GM19397 (cell line): ENCODE data around the gene CA10.
A peak's percentile ranks its signal among the peaks of the same experiment; 100 is the strongest.

Experiments used
- ATAC-seq: cut with Tn5 transposase; IDR thresholded peaks from one replicate; pipeline ENCODE4 v1.9.1; 2021; ENCODE audit warnings: mild to moderate bottlenecking, moderate library complexity; ENCODE audit not compliant: unreplicated experiment

CA10 gene

GRCh38 chr17:51734976-51735375, 423.5 kb downstream of the CA10 start:
- no peak for ATAC-seq

- peak; percentile 48 for ATAC-seq
Observed at GRCh38 chr17:51734462-51734861, 424.1 kb downstream of the CA10 start.

DNA sequence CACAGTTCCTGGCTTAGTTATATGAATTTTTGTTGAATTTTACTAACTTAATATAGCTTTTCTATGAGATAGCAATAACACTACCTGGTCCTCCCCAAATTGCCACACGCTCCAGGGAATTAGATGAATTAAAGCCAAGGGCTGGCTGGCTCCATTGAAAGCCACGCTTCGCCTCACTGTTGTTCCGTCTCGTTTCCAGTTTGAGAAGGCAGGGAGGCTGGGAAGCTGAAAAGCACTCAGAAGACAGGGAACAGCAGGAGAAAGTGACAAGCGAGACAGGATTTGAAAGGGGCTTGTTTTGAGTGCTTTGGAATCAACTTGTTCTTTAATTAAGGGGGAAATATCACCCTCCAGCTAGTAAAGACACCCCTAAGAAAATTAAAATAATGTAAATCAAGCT, 425.3 kb downstream of the CA10 start:
- ATAC-seq: no peak

DNA sequence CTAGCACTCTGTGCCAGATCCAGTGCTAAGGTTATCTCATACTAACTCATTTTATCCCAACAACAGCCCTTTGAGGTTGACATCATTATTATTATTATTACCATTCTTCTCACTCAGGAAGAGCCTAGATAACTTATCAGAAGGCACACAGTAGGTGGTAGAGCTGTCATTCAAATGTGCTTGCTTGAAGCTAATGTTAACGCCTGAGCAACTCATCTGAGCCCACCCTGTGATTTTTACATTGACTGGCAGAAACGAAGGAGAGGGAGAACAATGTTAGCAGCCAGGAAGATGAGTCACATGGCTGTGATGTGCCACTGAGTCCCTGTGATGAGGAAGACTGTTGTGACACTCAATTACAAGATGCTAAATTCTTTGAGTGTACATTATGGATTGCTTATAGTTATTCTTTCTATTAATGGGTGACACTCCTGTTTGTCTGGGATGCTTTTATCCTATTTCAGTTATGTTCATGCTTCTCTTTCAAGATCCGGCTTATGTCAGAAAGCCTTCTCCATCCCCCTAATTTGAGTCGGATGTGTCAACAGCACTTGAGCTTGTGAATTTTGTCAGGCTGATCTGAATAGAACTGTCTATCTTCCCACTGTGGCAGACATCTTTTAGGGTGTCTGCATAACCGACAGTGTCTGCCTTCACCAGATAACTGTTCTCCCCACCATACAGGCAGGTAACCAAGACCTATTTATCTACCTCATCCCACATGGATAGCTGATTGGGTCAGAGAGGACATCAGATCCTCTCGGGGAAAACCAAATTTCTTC, 426.4 kb downstream of the CA10 start:
- no peak for ATAC-seq

DNA sequence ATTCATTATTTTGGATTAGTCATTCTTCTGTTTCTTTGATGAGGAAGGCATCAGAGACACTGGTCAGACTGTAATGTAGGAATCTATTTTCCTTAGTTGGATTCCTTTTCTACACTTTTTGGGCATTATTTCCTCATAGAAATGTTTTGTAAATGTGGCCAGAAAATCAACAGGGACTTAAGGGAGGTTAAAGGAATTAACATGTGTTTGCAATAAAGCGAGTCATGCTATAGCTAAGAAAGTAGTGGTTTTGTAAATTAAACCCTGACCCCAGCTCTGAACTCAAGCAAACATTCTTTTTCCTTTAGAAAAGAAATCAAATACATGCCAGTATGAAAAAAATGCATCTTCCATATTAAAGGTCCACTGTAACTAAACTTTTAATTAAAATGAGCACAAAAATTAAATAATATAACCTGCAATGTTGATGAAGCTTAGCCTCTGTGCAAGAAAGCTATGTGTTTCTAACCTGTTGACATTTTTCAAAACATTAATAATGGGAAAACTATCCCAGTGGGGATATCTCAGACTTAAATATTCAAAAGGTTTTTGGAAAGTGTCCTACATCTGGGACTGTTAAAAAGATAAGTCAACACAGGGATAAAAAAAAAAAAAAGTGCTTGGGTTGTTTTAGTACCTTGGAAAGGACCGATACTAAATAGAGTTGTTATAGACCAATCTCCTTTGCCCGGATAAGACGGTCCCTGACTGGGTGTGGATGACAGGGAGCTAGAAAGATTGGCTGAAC, 428.0 kb downstream of the CA10 start:
- ATAC-seq: no peak

GRCh38 chr17:51725185-51725584, 433.3 kb downstream of the CA10 start:
- ATAC-seq: no peak

DNA sequence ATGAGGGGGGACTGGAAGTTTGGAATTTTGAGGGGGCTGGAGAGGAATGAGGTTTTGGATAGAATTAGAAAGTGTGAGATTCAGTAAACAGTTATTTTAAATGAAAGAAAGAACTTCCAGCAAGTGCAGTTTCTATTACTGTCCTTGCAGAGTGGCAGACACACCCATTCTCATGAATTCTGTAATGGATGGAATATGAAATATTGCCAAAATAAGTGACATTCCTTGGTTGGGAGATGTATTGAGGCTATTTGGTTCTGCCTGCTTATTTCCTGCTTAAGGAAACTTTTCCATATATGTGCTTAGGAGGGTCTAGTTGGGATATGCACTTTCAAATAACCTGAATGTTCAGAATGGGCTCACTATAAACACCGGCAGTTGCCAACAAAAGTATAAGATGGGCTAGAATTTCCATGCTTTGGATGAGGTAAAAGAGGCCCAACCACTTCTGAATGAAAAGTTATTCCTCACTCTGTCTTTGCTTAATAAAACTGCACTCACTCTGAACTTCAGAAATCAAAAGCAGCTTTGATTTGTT, 434.4 kb downstream of the CA10 start:
- ATAC-seq: no peak

DNA sequence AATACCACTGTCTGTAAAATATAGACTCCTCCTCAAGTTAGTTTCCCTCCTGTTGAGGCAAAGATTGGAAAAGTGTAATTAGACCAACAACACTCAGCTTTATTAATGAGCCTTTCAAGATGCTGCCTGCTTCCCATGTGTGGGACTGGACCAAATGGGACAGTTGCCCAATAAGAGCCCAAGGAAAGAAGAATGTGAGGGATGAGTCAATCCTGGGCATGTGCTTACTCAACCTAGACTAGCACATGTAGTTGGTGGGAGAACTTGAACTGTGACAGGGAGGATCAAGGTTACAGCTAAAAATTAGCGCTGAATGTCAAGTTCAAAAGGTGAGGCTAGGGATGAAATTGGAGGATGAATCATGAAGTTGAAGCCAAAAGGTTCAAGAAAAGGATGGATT, 435.5 kb downstream of the CA10 start:
- no peak for ATAC-seq

DNA sequence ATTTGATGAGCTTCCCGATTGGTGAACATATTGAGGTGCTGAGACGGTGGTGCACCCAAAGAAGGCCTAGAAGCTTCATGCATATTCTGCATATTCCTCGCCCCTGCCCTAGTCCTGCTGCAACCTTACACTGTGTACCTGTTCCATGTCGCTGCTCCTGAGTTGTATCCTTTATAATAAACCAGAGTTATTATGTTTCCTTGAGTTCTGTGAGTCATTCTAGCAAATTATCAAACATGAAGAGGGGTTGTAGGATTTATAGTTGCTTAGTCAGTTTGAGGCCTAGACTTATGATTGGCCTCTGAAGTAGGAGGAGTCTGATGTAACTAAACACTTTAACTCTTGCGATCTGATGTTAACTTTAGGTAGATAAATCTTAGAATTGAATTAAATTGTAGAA, 436.8 kb downstream of the CA10 start:
- no peak for ATAC-seq

DNA sequence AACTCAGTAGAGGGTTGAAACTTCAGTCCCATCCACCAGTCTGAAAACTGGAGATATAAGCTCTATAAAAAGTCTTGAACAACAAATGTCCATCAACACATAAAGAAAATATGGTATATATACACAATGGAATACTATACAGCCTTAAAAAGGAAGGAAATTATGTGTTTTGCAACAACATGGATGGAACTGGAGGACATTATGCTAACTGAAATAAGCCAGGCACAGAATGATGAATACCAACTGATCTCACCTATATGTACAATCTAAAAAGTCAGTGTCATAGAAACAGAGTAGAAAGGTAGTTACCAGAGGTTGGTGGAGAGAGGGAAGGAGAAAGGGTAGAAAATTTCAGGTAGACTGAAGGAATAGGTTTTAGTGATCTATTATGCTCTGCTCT, 438.1 kb downstream of the CA10 start:
- ATAC-seq: no peak

DNA sequence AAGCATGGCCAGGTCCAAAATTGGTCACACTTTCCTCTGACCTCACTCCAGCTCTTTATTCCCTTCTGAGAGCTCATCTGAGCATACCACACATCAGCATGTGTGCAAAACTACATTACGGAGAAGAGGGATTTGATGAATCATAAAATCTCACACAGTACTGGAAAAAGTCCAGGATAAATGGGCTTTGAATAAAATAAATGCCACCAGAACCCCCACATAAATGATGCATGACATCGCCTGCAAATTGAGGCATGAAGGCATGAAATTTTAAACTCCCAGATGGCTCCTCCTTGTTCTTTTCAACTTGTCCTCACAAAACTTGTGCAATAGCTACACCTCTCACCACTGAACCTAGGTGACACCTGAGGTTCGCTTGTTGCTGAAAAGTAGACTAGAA, 439.5 kb downstream of the CA10 start:
- no peak for ATAC-seq

DNA sequence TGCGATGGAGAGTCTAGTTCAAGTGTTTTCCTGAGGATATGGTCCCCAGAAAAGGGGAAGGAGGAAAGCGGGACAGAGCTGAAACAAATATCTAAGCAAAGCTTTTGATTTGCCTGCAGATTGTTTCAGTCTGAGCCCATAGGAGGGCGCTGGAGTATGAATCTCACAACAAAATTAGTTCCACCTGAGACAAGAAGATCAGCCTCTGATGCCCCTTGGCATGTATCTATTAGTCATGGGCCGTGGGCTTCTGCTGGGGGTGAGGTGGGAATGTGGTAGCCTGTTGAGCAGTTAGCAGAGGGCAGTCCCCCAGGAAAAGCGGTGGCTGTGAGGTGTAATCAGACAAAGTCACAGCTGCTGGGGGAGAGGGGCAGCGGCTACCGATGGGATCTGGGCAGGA, 446.9 kb downstream of the CA10 start:
- ATAC-seq: no peak

DNA sequence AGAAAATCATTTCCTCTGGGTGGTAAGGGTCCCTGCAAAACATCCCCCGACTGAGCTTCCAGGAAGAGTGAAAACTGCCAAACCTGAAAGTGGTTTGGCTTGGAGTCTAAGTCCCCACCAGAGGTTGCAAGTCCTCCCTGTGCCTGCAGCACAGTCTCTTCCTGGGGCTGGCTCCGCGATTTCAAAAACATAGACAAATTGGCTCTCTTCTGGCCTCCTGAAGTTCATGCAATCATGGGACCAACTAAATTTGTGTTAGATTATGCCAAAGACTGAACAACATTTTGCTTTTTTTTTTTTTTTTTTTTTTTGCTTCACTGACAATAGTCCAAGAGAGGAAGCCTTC, 447.9 kb downstream of the CA10 start:
- ATAC-seq: no peak

- no peak for ATAC-seq
Observed at GRCh38 chr17:51709694-51710633, 448.6 kb downstream of the CA10 start.

DNA sequence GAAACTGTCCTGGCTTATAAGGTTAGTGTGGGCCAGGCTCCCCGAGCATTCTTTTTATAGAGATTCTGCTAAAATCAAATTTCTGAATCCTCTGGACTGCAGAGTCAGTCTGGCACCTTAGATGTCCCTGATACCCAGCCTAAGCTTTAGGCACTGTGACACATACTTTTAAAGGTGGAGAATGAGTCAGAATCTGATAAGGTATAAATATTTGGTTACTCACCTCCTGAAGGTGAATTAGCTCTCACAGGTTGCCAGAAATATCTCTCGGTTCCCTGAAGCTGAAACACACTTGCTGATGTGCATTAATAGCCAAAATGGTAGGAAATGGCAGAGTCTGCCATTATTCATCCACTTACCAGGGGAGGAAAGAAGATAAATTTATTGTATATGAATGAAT, 451.3 kb downstream of the CA10 start:
- ATAC-seq: no peak

DNA sequence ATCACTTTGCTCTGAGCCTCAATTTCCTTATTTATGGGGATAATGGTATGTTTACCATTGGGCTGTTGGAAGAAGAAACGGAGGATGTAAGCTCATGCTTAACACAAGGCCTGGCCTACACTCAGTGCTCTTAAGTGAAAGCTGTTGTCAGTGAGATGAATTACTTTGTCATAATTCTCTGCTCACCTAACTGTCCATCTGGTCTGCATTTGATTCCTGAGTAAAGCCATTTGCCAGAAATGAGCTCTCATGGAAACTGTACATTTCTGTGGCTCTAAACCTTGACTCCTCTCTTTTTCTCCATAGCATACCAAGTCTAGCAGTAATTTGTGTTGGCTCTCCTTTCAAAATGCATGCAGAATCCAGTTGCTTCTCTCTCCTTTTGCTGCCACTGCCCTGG, 452.4 kb downstream of the CA10 start:
- no peak for ATAC-seq

- ATAC-seq: no peak
Observed at GRCh38 chr17:51703361-51704341, 454.9 kb downstream of the CA10 start.

DNA sequence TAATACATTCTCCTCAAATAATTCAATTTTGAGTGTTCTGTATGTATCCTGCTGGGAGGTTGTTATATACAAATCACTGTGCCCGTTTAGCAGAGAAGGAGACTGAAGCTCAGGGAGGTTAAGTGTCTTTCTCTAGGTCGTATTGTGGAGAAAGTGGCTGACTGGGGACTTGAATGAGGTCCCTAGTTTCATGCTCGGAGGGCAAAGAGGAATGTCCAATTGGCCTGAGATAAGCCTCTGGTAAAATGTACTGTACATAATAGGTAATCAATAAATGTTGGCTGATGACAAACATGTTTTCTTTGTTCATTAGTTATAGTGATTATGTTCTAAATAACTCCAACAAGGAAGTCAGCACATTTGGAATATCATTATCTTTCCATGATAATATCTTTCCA, 455.6 kb downstream of the CA10 start:
- ATAC-seq: no peak

DNA sequence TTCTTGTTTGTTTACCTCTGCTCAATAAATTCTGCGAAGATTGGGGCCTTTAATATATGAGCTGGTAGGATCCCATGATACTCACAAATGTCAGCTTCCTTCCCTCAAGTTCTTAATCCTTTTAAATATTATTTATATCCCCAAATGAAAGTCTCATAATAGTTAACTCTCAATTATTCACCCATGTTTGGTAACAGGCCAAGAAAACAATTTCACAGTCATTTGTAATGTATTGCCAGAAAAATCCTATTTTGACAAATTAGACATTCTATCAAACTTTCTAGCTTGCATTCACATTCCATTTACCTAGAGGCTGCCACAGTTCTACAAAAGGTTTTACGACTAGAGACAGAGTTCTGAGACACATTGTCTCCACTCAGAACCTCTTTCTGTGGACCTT, 457.0 kb downstream of the CA10 start:
- no peak for ATAC-seq
